Mucosa of gallbladder (tissue), 1 donor: ENCODE data around the gene VAV1. TPM values are rescaled to one million over a fixed set of nuclear protein-coding genes. Genes with fewer than 3 reads are reported as not detected.
"Not testable (repeated sequence)": the region's sequence is repeated elsewhere in the genome, so short reads cannot be mapped to it uniquely, and the experiment has no call there.

Source experiments
- DNase-seq: peaks from one replicate; pipeline ENCODE4 v3.0.0-alpha.2; 2020; ENCODE audit warnings: low spot score
- total RNA-seq: library from RNA; stranded (reverse); gene quantifications from one replicate; pipeline ENCODE4 v1.2.1, GENCODE V29; 2021
- donor health status: DM: no; HTN: no; CAD: no.

VAV1 gene
- total RNA-seq, 1 donor from 2014 or later: 12.7 TPM

DNA sequence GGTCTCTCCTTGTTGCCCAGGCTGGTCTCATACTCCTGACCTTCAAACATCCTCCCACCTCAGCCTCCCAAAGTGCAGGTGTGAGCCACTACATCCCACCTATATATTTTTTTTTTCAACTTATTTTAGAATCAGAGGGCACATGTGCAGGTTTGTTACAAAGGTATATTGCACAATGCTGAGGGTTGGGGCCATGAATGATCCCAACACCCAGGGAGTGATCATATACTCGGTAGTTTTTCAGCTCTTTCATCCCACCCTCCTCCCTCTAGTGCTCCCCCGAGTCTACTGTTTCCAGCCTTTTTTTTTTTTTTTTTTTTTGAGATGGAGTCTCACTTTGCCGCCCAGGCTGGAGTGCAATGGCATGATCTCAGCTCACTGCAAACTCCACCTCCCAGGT, 76.5 kb downstream of the VAV1 start:
- DNase-seq: no peak

- DNase-seq: no peak
Observed at GRCh38 chr19:6849876-6850275, 77.4 kb downstream of the VAV1 start.

GRCh38 chr19:6851359-6851758, 78.9 kb downstream of the VAV1 start:
- no peak for DNase-seq

- no peak for DNase-seq
Observed at GRCh38 chr19:6852001-6852400, 79.5 kb downstream of the VAV1 start.

- DNase-seq: no peak
Observed at GRCh38 chr19:6853868-6854267, 81.4 kb downstream of the VAV1 start.

DNA sequence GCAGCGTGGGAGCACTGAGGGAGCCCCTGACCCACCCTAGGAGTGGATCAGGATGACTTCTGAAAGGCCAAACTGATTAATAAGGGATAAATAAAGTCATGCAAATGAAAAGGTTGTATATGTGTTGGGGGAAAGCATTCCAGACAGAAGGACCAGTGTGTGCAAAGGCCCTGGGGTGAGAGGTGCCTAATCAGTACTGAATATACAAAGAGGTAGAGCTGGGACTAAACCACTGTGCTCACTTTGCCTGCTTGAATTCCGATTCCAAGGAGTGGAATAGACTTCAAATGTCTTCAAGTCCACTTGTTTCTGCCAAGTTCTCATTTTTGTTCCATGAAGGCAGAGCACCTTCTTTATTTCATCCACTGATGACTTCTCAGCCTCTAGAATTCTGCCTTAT, 82.2 kb downstream of the VAV1 start:
- no peak for DNase-seq

DNA sequence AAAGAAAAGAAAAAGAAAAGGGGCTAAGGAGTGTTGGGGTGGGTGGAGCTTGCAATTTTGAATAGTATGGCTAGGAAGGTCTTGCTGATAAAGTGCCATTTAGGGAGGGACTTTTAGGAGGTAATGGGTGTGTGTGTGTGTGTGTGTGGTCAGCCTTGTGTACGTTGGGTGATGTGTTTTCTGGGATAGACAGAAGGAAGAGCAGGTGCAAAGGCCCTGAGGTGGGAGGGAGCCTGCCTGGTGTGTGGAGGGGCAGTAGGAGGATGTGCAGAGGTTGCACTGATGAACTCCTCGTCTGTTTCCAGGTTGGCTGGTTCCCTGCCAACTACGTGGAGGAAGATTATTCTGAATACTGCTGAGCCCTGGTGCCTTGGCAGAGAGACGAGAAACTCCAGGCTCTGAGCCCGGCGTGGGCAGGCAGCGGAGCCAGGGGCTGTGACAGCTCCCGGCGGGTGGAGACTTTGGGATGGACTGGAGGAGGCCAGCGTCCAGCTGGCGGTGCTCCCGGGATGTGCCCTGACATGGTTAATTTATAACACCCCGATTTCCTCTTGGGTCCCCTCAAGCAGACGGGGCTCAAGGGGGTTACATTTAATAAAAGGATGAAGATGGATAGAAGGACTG, 84.4 kb downstream of the VAV1 start:
- DNase-seq: no peak

DNA sequence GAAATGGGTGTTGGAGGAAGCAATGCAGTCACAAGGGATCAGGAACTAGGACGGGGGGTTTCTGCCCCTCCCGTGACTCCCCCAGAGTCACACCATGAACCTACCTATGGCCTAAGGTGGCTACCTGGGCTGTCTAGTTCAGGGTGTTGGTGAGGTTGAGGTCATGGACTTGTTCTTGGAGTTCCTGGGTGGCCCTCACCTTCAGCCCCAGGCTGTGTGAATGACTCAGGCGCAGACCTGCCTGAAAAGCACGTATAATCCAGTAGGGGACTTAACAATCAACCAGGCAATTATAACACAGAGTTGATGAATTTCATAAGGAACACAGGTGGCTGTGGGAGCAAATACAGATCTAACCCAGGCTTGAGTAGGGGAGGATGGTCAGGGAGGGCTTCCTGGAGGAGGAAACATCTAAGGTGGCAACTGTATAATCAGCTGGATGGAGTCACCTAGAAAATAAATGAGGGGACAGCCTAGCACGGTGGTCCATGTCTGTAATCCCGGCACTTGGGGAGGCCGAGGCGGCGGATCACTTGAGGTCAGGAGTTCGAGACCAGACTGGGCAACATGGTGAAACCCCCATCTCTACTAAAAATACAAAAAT, 89.3 kb downstream of the VAV1 start:
- DNase-seq: no peak

DNA sequence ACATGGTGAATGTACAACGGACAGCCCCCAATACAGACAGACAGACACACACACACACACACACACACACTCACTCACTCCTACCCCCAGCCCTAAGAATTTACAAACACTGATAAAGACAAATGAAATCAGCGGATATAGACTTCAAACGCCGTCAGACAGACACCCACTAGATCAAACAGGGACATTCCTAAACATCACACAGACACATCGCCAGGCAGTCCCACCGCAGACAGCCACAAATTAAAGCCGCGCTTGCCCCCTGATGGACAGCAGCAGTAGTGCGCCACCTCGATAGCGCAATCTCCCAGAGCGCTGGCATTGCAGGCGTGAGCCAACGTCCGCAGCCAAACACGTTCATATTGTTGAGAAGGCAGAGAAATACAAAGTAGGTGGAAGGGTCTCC, 90.2 kb downstream of the VAV1 start:
- DNase-seq: peak; percentile 85

GRCh38 chr19:6864325-6864940, 91.9 kb downstream of the VAV1 start:
- DNase-seq: no peak

- DNase-seq: no peak
Observed at GRCh38 chr19:6865849-6866248, 93.3 kb downstream of the VAV1 start.

DNA sequence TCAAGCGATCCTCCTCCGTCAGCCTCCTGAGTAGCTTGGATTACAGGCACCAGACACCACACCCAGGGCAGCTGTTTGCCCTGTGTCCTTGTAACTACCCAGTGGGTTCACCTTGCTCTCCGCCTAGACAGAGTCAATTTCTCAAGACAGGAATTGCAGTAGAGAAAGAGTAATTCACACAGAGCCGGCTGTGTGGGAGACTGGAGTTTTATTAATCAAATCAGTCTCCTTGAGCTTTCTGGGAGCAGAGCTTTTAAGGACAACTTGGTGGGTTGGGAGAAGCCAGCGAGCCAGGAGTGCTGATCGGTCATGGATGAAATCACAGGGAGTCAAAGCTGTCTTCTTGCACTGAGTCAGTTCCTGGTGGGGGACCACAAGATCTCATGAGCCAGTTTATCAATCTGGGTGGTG, 94.2 kb downstream of the VAV1 start:
- DNase-seq: no peak

DNA sequence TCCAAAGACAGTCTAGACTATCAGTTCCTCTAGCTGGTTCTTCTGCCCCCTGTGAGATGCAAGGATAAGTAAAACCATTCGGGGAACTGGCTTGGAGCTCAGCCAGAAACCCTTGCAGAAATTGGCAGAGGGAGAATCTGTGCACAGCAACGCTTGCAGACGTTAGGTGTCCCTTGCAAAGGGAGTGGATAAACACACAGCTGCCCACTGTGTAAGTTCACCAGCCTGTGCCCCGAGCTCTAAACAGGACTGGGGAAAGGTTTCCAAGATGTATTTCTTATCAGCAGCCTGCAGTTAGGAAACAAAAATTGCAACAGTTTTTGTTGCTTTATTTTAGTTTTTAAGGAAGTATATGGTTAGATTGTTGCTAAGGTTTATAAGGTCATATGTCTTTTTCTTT, 95.8 kb downstream of the VAV1 start:
- no peak for DNase-seq

DNA sequence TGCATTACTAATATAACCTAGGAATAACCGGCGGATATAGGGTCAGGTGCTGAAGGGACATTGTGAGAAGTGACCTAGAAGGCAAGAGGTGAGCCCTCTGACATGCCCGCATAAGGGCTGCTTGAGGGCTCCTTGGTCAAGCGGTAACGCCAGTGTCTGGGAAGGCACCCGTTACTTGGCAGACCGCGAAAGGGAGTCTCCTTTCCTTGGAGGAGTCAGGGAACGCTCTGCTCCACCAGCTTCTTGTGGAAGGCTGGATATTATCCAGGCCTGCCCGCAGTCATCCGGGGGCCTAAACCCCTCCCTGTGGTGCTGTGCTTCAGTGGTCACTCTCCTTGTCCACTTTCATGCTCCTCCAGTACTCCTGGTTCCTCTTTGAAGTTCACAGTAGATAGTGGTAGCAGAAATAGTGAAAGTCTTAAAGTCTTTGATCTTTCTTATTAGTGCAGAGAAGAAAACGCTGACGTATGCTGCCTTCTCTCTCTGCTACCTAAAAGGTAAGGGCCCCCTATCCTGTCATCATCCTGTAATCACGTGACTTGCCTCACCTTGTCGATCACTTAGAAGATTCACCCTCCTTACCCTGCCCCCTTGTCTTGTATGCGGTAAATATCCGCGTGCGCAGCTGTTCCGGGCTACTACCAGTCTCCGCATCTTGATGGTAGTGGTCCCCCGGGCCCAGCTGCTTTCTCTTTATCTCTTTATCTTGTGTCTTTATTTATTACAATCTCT, 96.8 kb downstream of the VAV1 start:
- not testable (repeated sequence) for DNase-seq

GRCh38 chr19:6873708-6874431, 101.4 kb downstream of the VAV1 start:
- DNase-seq: no peak

DNA sequence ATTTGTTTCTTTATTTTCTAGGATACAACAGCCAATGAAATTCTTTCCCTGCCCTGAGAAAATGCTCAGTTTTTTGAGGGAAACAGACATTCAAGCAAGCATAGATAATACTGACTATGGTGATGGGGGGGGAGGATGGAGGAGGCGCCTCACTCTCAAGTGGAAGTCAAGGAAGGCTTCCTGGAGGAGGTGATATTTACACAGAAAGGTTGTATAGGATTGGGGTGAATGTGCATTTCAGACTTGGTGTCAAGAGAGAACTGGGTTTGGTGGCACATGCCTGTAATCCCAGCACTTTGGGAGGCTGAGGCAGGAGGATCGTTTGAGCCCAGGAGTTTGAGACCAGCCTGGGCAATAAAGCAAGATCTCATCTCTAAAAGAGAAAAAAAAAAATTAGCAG, 102.7 kb downstream of the VAV1 start:
- no peak for DNase-seq

GRCh38 chr19:6876748-6877147, 104.2 kb downstream of the VAV1 start:
- DNase-seq: no peak

GRCh38 chr19:6877766-6878165, 105.3 kb downstream of the VAV1 start:
- DNase-seq: no peak

GRCh38 chr19:6886277-6886897, 113.9 kb downstream of the VAV1 start:
- DNase-seq: no peak

- DNase-seq: no peak
Observed at GRCh38 chr19:6887316-6887715, 114.8 kb downstream of the VAV1 start, which contains the start of gene ADGRE1. Gene ADGRE1 (plus strand): TSS chr19:6887579. CDS start chr19:6887609, 30 bp downstream.

- DNase-seq: no peak
Observed at GRCh38 chr19:6888967-6889366, 116.5 kb downstream of the VAV1 start.
